MG63 (cell line): ENCODE measurements around the gene PPARG. TPM values are rescaled to one million over a fixed set of nuclear protein-coding genes. Genes with fewer than 3 reads are reported as not detected.
"Not testable (repeated sequence)": the region's sequence is repeated elsewhere in the genome, so short reads cannot be mapped to it uniquely, and the experiment has no call there.

ENCODE experiments used
- DNase-seq: peaks from one replicate; pipeline ENCODE4 v3.0.0-alpha.2; 2020
- H3K27me3 ChIP-seq: fragments of 250-450 bp; sonication (Bioruptor Pico); 2 replicates; pipeline ENCODE4 v1.5.1; 2020; ENCODE audit warnings: mild to moderate bottlenecking, moderate library complexity
- H3K36me3 ChIP-seq: fragments of 250-450 bp; sonication (Bioruptor Pico); 2 replicates; pipeline ENCODE4 v1.5.1; 2020; ENCODE audit warnings: mild to moderate bottlenecking, moderate library complexity
- H3K4me3 ChIP-seq: fragments of 250-450 bp; sonication (Bioruptor Pico); 2 replicates; pipeline ENCODE4 v1.5.1; 2020; ENCODE audit warnings: mild to moderate bottlenecking, moderate library complexity
- H3K9me3 ChIP-seq: fragments of 250-450 bp; sonication (Bioruptor Pico); 2 replicates; pipeline ENCODE4 v1.5.1; 2020; ENCODE audit warnings: mild to moderate bottlenecking, moderate library complexity
- total RNA-seq: library from RNA; depleted of rRNA; stranded (reverse); fragments of >200 nt; shearing (Covaris generic); gene quantifications from 2 replicates; pipeline ENCODE4 v1.2.3, GENCODE V29; 2014; ENCODE audit warnings: low replicate concordance; rRNA removed

PPARG gene
- 7.2 and 12.6 TPM in 2 replicates for total RNA-seq

DNA sequence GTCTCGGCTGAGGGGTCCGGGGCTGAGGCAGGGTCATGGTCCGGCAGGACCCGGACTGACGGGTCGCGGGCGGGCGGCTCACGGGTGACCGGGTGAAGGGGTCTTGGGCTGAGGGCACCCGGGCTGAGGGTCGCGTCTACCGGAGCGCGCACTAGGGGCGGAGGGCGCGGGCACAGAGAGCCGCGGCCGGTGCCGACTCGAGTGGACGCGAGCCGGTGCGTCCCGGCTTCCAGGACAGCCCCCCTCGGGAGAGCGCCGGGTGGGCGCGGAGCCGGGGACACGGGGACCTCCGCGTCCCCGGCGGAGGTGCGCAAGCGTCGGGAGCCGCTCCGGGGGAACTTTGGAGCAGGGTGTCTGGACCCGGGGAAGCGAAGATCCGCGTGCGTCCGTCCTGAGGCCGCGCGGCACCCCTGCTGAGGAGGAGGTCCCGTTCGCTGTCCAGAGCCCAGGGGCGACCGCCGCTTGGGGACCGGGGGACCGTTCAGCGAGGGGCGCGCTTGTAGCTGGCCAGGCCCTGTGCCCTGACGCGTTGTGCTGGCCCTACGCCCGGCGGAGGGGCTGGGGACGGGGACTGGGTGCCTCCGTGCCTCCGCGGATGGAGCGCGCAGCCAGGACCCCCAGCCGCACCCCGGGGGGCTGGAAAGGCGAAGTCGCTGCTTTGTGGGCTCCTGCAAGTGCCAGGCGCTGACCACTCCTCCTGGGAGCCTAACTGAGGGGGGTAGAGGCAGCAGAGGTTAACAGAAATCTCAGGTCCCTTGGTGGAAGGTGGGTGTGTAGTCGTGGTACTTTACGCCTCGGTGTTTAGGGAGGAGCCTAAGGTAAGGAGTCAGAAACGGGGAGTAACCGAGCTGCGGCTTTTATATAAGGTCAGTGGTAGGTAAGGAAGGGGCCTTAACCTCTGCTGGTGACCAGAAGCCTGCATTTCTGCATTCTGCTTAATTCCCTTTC is at the start of gene PPARG:
PPARG (plus strand) TSS at position 889 of the 948 bp plus-strand sequence. CDS start 90,642 bp downstream, outside the sequence.
- no peaks in the 10 kb centered on the region for H3K36me3 ChIP-seq
- no peaks in the 10 kb centered on the region for H3K27me3 ChIP-seq
- no peaks in the 10 kb centered on the region for H3K9me3 ChIP-seq
- no peak for DNase-seq
- H3K4me3 ChIP-seq = peak within 1 kb of the TSS; percentile 56

DNA sequence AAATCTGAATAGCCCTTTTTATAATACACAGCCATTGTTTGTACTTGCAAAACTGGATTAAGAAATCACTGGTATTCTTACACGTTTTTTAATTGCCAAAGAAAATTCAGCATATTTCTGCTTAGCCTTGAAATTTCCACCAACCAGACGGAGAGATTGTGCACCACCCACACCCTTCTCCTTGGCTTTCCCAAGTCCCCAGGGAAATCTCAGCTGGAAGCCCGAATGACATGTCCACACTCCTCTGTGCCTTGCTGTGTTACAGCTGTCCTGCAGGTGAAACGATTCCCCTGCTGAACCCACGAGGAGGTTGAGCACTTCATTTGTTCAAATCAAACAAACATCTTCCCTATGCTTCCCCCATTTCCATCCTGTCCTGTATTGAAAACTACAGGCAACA is 49.6 kb upstream of the PPARG start:
- no peak for DNase-seq
- H3K4me3 ChIP-seq = no peak overlapping the region
- no peaks in the 10 kb centered on the region for H3K9me3 ChIP-seq
- H3K27me3 ChIP-seq = no peaks in the 10 kb centered on the region
- H3K36me3 ChIP-seq = no peaks in the 10 kb centered on the region

DNA sequence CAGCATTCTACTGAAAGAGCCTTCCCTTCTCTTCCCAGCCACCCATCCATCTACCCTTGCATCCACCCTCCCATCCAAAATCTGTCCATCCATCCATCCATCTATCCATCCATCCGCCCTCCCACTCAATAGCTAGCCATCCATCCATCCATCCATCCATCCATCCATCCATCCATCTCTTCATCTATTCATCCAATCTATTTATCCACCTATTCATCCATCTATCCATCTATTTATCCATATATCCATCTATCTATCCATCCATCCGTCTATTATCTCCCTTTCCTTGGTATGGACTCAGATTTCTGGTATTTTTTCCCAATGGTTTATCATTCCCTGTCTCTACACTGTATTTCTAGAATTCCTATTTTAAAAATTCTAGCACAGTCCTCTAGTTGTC is 46.1 kb upstream of the PPARG start:
- no peak for DNase-seq

DNA sequence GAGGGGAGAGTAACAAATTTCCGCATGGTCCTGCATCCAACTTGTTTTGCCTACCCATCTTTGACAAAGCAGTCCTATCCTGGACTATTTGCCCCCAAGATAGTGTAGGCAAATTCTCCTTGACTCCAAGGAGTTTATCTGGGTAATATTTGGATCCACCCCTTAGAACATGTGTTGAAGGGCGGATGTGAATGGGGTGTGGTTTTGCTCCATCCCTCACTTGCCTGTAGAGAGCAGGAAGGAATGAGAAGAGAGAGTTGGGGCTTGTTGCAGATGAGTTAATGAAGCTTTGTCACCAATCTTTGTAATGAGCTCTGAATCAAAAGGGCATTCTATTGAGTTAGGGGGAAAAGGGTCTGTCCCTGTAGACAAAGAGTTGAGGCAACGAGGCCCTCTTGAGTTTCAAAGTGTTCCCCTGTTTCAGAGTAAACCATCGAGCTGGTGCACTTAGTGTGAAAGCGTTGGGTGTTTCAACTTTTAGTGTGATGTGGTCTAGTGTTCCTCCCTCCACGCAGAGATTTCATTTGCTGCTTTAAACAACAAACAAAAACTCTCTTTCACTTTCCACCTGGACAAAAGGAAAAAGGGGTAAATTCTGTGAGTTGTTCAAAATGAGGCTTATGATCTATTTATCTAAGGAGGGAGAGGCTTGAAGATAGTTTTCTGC is 42.2 kb upstream of the PPARG start:
- Histone ChIP-seq H3K27me3 (no peaks in the 10 kb centered on the region; the same call in 1 of the 2 replicates), H3K36me3 (no peaks in the 10 kb centered on the region), H3K9me3 (no peaks in the 10 kb centered on the region), H3K4me3 (no peak overlapping the region)
- no peak for DNase-seq

More for the DNA sequence above, 46.1 kb upstream of the PPARG start:
- Histone ChIP-seq H3K36me3 (no peaks in the 10 kb centered on the region), H3K27me3 (no peaks in the 10 kb centered on the region; the same call in 1 of the 2 replicates), H3K4me3 (no peak overlapping the region), H3K9me3 (no peaks in the 10 kb centered on the region)

DNA sequence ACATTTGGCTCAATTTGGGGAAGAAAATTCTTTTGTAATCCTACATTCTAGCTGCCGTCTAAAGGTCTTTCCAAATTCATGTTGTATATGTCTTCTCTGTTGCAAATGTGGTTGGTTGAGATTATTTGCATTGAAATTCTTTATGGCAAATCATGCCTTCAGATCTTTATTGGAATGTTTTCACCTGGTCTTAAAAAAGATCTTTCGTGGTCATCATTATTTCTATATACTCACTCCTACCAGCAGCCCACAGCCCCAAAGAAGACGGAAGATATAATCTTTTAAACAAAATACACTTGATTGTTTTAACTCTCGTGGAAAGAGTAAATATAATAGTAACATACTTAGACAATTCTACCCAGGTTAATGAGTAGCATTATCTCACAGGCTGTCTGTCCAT is 41.5 kb upstream of the PPARG start:
- DNase-seq = no peak
- Histone ChIP-seq H3K36me3 (no peaks in the 10 kb centered on the region), H3K9me3 (no peaks in the 10 kb centered on the region), H3K27me3 (no peaks in the 10 kb centered on the region; the same call in 1 of the 2 replicates), H3K4me3 (no peak overlapping the region)

DNA sequence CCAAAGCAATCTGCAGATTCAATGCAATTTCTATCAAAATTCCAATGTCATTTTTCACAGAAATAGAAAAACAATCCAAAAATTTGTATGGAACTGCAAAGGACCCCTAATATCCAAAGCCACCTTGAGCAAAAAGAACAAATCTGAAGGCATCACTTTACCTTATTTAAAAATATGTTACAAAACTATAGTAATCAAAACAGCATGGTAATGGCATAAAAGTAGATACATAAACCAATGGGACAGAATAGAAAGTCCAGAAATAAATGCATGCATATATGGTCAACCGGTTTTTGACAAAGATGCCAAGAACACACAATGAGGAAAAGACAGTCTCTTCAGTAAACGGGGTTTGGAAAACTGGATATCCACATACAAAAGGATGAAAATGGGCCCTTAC is 39.4 kb upstream of the PPARG start:
- no peaks in the 10 kb centered on the region; the same call in 1 of the 2 replicates for H3K27me3 ChIP-seq
- DNase-seq = no peak
- H3K36me3 ChIP-seq = no peaks in the 10 kb centered on the region
- H3K9me3 ChIP-seq = no peaks in the 10 kb centered on the region
- H3K4me3 ChIP-seq = no peak overlapping the region

DNA sequence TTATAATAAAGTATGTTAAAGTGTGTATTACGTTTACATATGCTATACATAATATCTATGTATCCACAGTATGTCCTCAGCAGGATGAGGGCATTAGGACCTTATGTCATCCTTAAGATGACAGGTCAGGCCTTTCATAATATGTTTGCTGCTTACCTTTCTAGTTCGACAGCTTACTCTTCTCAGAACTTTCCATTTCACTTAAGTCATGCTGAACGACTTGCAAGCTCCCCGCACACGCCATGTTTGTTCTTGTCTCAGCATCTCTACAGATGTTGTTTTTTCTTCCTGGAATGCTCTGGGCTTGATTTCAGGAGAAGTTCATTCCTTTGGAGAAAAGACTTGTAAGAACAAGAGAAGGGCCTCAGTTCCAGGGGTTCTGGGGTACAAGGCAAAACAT is 36.0 kb upstream of the PPARG start:
- H3K9me3 ChIP-seq = no peaks in the 10 kb centered on the region
- H3K4me3 ChIP-seq = no peak overlapping the region
- H3K36me3 ChIP-seq = no peaks in the 10 kb centered on the region
- H3K27me3 ChIP-seq = no peaks in the 10 kb centered on the region
- no peak for DNase-seq

DNA sequence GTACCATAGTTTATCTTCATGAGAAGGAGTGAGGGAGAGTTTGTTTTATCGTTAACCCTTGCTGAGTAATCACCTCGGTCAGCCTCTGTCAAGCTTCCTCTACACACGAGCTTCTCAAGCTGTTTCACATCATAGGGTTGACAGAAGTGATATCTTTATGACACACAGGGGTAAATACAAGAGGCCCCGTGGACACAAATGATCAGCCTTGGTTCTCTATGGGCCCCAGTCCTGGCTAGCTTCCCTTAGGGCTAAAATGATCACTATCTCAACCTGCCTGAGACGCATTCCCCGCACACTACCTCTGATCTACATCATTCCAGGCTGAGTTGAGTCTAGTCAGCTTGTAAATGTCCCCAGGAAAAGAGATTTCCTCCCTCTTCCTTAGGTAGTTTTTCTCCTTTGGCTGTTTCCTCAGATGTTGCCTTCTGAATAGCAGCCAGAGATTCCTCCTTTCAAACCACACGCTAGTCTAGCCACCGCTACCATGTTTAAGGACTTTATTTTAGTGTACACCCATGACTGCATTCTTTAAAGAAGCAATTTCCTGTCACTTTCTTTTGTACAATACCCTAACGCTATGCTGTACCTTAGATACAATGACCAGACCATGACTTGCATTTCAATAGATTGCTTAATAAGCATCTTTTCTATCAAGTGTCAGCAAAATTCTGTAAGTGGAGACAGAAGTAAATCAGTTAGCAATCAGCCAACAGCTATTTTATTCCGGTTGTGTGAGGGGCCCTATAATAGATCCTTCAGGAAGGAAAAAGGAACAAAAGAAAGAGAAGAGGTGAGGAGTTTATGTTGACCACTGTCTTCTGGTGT is 35.1 kb upstream of the PPARG start:
- DNase-seq = no peak
- Histone ChIP-seq H3K4me3 (no peak overlapping the region), H3K27me3 (no peaks in the 10 kb centered on the region), H3K9me3 (no peaks in the 10 kb centered on the region), H3K36me3 (no peaks in the 10 kb centered on the region)

DNA sequence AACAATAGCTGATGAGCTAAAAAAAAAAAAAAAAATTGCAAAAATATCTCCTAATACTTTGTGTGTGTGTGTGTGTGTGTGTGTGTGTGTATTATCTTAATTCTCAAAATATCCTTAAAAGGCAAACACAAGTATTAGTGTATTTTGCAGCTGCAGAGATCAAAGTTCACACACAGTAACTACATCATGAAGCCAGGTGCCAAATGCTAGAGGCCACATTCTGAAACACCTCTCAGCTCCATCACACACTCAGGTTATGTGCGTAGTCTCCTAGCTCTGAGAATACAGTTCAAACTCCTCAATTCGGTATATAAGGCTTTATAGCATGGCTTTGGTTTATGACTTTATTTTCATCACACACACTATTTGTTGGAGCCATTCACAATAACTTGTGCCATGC is 33.5 kb upstream of the PPARG start:
- Histone ChIP-seq H3K27me3 (no peaks in the 10 kb centered on the region), H3K36me3 (no peaks in the 10 kb centered on the region), H3K4me3 (no peak overlapping the region), H3K9me3 (no peaks in the 10 kb centered on the region)
- no peak for DNase-seq

DNA sequence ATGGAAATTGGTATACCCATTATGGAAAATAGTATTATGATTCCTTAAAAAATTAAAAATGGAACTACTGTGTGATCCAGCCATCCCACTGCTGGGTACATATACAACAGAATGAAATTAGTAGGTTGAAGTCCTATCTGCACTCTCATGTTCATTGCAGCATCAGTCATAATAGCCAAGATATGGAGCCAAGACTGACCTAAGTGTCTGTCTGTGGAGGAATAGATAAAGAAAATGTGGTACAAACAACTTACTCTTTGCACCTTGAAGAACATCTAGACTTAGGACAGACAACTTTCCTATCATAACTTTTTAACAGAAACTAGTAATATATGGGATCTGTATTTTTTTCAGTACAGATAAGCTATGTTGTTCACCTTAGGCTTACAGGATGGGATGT is 30.0 kb upstream of the PPARG start:
- H3K36me3 ChIP-seq = no peaks in the 10 kb centered on the region
- H3K9me3 ChIP-seq = no peaks in the 10 kb centered on the region
- no peak overlapping the region for H3K4me3 ChIP-seq
- no peak for DNase-seq
- H3K27me3 ChIP-seq = no peaks in the 10 kb centered on the region

DNA sequence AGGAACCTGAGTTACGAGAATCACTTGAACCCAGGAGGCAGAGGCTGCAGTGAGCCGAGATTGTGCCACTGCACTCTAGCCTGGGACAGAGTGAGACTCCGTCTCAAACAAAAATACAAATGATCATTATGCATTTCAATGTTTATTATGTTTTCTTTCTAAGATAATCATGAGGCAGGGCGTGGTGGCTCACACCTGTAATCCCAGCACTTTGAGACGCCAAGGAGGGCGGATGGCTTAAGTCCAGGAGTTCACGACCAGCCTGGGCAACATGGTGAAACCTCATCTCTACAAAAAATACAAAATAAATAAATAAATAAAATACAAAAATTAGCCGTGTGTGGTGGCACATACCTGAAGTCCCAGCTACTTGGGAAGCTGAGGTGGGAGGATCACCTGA is 26.7 kb upstream of the PPARG start:
- not testable (repeated sequence) for DNase-seq, H3K27me3 ChIP-seq, H3K4me3 ChIP-seq, H3K36me3 ChIP-seq, H3K9me3 ChIP-seq

DNA sequence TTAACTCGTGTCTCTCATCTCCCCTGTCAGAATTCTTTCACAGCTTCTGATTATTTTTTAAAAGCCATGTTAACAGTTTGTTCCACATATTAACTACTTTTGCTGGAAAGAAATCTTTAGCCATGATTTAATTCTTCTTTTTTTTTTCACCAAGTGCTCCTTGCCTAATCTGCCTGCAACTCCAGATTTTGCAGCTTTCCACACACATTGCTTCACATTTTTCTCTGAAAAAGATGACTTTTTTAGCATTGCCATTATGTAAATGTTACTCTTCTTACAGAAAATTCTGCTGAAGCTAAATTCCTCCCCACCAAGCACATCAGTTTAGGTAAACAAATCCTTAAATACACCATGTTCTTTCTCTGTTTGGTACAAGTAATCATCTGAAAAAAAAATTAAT is 23.4 kb upstream of the PPARG start:
- H3K27me3 ChIP-seq = no peaks in the 10 kb centered on the region
- DNase-seq = no peak
- H3K36me3 ChIP-seq = no peaks in the 10 kb centered on the region
- no peaks in the 10 kb centered on the region for H3K9me3 ChIP-seq
- no peak overlapping the region for H3K4me3 ChIP-seq

DNA sequence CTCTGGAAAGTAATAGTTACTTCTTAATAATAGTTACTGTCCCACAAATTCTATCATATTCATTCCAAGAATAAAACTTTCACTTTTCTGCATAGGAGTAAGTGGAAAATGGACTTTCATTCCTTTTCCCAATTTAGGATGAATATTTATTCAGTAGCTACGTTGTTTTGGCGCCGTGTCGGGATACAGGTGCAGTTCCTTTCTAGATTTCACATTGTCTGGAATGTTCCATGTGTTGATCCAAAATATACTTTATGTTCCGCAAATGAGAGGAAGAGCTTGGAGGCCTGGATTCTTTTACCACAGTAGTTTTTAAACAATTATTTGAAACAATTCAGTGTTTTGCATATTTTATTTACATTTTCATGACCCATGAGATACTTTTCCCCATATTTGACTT is 22.8 kb upstream of the PPARG start:
- no peaks in the 10 kb centered on the region for H3K9me3 ChIP-seq
- DNase-seq = no peak
- H3K36me3 ChIP-seq = no peaks in the 10 kb centered on the region
- H3K4me3 ChIP-seq = no peak overlapping the region
- H3K27me3 ChIP-seq = no peaks in the 10 kb centered on the region

DNA sequence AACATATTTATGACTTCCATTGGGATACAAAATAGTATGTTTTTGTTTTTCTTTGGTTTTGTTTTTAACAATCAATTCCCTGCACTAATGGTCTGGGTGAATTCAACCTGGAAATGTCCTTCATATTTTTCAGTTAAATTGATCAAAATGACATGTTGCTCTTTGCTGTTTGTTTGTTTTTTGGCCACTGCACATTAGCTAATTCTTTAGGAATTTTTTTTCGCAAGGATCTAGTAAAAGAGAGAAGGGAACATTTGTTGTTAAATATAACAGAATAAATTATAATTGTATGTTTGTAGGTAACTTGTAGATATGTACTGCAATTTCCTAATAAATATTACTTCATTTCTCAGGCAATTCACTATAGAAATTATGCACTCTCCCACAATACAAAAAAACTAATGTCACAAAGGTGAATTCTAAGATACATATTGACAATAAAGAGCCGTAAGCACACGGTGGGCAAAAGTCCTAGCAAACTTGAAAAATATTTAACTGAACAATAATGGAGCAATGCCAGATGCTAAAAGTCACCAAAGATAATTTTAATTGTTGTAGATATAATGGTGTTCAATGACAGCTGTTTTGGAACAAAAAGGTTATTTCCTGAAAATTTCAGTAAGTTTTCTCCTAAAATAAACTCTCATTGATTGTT is 21.4 kb upstream of the PPARG start:
- Histone ChIP-seq H3K27me3 (no peaks in the 10 kb centered on the region), H3K36me3 (no peaks in the 10 kb centered on the region), H3K9me3 (no peaks in the 10 kb centered on the region), H3K4me3 (no peak overlapping the region)
- DNase-seq = no peak

DNA sequence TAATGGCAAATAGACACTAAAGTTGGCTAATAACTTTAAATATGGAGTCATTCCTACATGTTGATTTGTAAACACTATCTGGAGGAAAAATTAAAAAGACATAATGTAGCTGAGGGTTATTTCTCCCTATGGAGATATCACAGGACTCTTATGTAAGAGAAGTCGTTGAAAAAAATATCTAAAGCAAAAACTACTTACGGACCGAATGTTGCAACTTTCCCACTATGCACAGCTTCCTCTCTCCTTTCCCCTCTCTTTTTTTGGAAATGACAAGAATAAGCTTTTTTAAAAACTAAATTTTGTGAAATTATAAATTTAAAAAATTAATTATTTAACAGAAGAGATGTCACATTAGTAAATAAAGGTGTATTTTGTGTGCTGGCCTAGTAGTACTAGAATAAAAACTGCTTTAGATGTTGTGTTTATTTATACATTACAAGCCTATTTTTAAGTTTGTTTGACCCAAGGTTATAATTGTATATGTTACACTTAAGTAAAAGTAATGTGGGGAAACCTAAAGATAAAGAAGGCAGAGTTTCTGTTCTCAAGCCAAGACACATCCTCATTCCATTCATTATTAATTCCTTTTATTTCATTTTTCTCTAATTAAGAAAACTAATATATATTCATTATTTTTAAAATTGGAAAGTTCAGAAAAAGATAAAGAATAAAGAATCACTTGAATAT is 20.7 kb upstream of the PPARG start:
- H3K9me3 ChIP-seq = no peaks in the 10 kb centered on the region
- no peaks in the 10 kb centered on the region for H3K27me3 ChIP-seq
- no peak overlapping the region for H3K4me3 ChIP-seq
- no peak for DNase-seq
- H3K36me3 ChIP-seq = no peaks in the 10 kb centered on the region

DNA sequence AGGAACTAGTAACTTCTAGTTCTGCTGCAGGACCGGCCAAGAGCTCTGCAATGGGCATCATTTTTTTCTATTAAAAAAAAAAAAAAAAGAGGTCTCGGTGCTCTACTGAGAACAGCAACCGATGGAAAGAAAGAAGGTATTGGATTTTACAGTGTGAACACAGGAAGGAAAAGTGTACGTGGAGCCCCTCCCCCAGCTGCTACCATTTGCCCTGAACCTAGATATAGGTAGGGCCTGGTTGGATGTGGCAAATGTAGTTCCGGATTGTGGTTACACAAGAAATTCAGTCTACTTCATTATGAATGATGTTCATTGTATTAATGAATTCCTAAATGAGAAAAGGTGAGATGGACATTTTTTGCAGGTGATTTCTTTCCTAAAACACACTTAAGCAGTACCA is 17.9 kb upstream of the PPARG start:
- no peak for DNase-seq
- Histone ChIP-seq H3K27me3 (no peaks in the 10 kb centered on the region), H3K9me3 (no peaks in the 10 kb centered on the region), H3K36me3 (no peaks in the 10 kb centered on the region), H3K4me3 (no peak overlapping the region)
